Activated naive CD4-positive, alpha-beta T cell treated with anti-CD3 and anti-CD28 coated beads, Interleukin-2, amount 50 U/mL, for 24 hours (primary cell): ENCODE measurements around the gene AGAP3.
A peak's percentile ranks its signal among the peaks of the same experiment; 100 is the strongest.

Experiments
- H3K27ac Mint-ChIP-seq: one replicate; pipeline ENCODE4 v1.8.0; 2021; ENCODE audit warnings: mild to moderate bottlenecking, mixed read lengths
- H3K27me3 Mint-ChIP-seq: one replicate; pipeline ENCODE4 v1.8.0; 2021; ENCODE audit warnings: mixed read lengths
- H3K36me3 Mint-ChIP-seq: one replicate; pipeline ENCODE4 v1.8.0; 2021; ENCODE audit warnings: mixed read lengths
- H3K4me1 Mint-ChIP-seq: one replicate; pipeline ENCODE4 v1.8.0; 2021; ENCODE audit warnings: mixed read lengths
- H3K4me3 Mint-ChIP-seq: one replicate; pipeline ENCODE4 v1.8.0; 2021; ENCODE audit warnings: mild to moderate bottlenecking, mixed read lengths
- H3K9me3 Mint-ChIP-seq: one replicate; pipeline ENCODE4 v1.8.0; 2021; ENCODE audit warnings: mixed read lengths

The AGAP3 gene

GRCh38 chr7:151088856-151089699 is 2.8 kb downstream of the AGAP3 start:
- Mint-ChIP-seq H3K36me3 (no peaks in the 10 kb centered on the region), H3K27me3 (no peaks in the 10 kb centered on the region), H3K27ac (no peak overlapping the region), H3K4me1 (peaks cover 30% of the 10 kb centered on the region), H3K9me3 (no peaks in the 10 kb centered on the region), H3K4me3 (peak overlapping the region; percentile 59)

GRCh38 chr7:151089893-151090730 is 3.8 kb downstream of the AGAP3 start:
- Mint-ChIP-seq H3K4me1 (peaks cover 24% of the 10 kb centered on the region), H3K27me3 (no peaks in the 10 kb centered on the region), H3K36me3 (no peaks in the 10 kb centered on the region), H3K4me3 (no peak overlapping the region), H3K9me3 (no peaks in the 10 kb centered on the region), H3K27ac (no peak overlapping the region)

- Mint-ChIP-seq H3K27me3 (no peaks in the 10 kb centered on the region), H3K27ac (no peak overlapping the region), H3K9me3 (no peaks in the 10 kb centered on the region), H3K36me3 (no peaks in the 10 kb centered on the region), H3K4me3 (no peak overlapping the region), H3K4me1 (peaks cover 16% of the 10 kb centered on the region)
Observed at GRCh38 chr7:151091003-151091402, 4.7 kb downstream of the AGAP3 start.

- Mint-ChIP-seq H3K27ac (no peak overlapping the region), H3K4me3 (no peak overlapping the region), H3K4me1 (peaks cover 16% of the 10 kb centered on the region), H3K9me3 (no peaks in the 10 kb centered on the region), H3K27me3 (no peaks in the 10 kb centered on the region), H3K36me3 (no peaks in the 10 kb centered on the region)
Observed at GRCh38 chr7:151091431-151091830, 5.2 kb downstream of the AGAP3 start.

- Mint-ChIP-seq H3K27me3 (no peaks in the 10 kb centered on the region), H3K4me3 (no peak overlapping the region), H3K9me3 (no peaks in the 10 kb centered on the region), H3K36me3 (no peaks in the 10 kb centered on the region), H3K4me1 (peaks cover 16% of the 10 kb centered on the region), H3K27ac (no peak overlapping the region)
Observed at GRCh38 chr7:151091988-151092387, 5.7 kb downstream of the AGAP3 start.

GRCh38 chr7:151093748-151094147 is 7.5 kb downstream of the AGAP3 start:
- Mint-ChIP-seq H3K4me1 (peaks cover 10% of the 10 kb centered on the region), H3K27me3 (no peaks in the 10 kb centered on the region), H3K27ac (no peak overlapping the region), H3K9me3 (no peaks in the 10 kb centered on the region), H3K4me3 (no peak overlapping the region), H3K36me3 (no peaks in the 10 kb centered on the region)

- H3K36me3 Mint-ChIP-seq, result no peaks in the 10 kb centered on the region
- H3K27me3 Mint-ChIP-seq, result no peaks in the 10 kb centered on the region
- H3K27ac Mint-ChIP-seq, result no peak overlapping the region
- H3K9me3 Mint-ChIP-seq, result no peaks in the 10 kb centered on the region
- H3K4me1 Mint-ChIP-seq, result peaks cover under 1% of the 10 kb centered on the region
- no peak overlapping the region for H3K4me3 Mint-ChIP-seq
Observed at GRCh38 chr7:151094675-151095074, 8.4 kb downstream of the AGAP3 start.

GRCh38 chr7:151095123-151095797 is 9.0 kb downstream of the AGAP3 start:
- Mint-ChIP-seq H3K4me1 (no peaks in the 10 kb centered on the region), H3K27me3 (no peaks in the 10 kb centered on the region), H3K27ac (no peak overlapping the region), H3K36me3 (no peaks in the 10 kb centered on the region), H3K9me3 (no peaks in the 10 kb centered on the region), H3K4me3 (no peak overlapping the region)

GRCh38 chr7:151095828-151096475 is 9.7 kb downstream of the AGAP3 start:
- Mint-ChIP-seq H3K27ac (no peak overlapping the region), H3K4me3 (no peak overlapping the region), H3K4me1 (no peaks in the 10 kb centered on the region), H3K27me3 (no peaks in the 10 kb centered on the region), H3K36me3 (no peaks in the 10 kb centered on the region), H3K9me3 (no peaks in the 10 kb centered on the region)

- no peak overlapping the region for H3K27ac Mint-ChIP-seq
- no peaks in the 10 kb centered on the region for H3K36me3 Mint-ChIP-seq
- H3K27me3 Mint-ChIP-seq, result no peaks in the 10 kb centered on the region
- H3K9me3 Mint-ChIP-seq, result no peaks in the 10 kb centered on the region
- H3K4me1 Mint-ChIP-seq, result no peaks in the 10 kb centered on the region
- H3K4me3 Mint-ChIP-seq, result no peak overlapping the region
Observed at GRCh38 chr7:151099486-151100211, 13.4 kb downstream of the AGAP3 start.

GRCh38 chr7:151100921-151101320 is 14.6 kb downstream of the AGAP3 start:
- Mint-ChIP-seq H3K4me3 (no peak overlapping the region), H3K27me3 (no peaks in the 10 kb centered on the region), H3K4me1 (no peaks in the 10 kb centered on the region), H3K9me3 (no peaks in the 10 kb centered on the region), H3K27ac (no peak overlapping the region), H3K36me3 (no peaks in the 10 kb centered on the region)

- H3K4me1 Mint-ChIP-seq, result no peaks in the 10 kb centered on the region
Observed at GRCh38 chr7:151101621-151102396, 15.5 kb downstream of the AGAP3 start.

GRCh38 chr7:151102991-151103390 is 16.7 kb downstream of the AGAP3 start:
- H3K27me3 Mint-ChIP-seq, result no peaks in the 10 kb centered on the region
- H3K9me3 Mint-ChIP-seq, result no peaks in the 10 kb centered on the region
- no peaks in the 10 kb centered on the region for H3K36me3 Mint-ChIP-seq
- no peak overlapping the region for H3K4me3 Mint-ChIP-seq
- H3K27ac Mint-ChIP-seq, result no peak overlapping the region
- H3K4me1 Mint-ChIP-seq, result no peaks in the 10 kb centered on the region

More at GRCh38 chr7:151101621-151102396, 15.5 kb downstream of the AGAP3 start:
- H3K9me3 Mint-ChIP-seq, result no peaks in the 10 kb centered on the region
- H3K27me3 Mint-ChIP-seq, result no peaks in the 10 kb centered on the region
- no peak overlapping the region for H3K27ac Mint-ChIP-seq
- no peak overlapping the region for H3K4me3 Mint-ChIP-seq
- H3K36me3 Mint-ChIP-seq, result no peaks in the 10 kb centered on the region

- H3K27me3 Mint-ChIP-seq, result no peaks in the 10 kb centered on the region
- no peaks in the 10 kb centered on the region for H3K4me1 Mint-ChIP-seq
- H3K36me3 Mint-ChIP-seq, result no peaks in the 10 kb centered on the region
- H3K27ac Mint-ChIP-seq, result no peak overlapping the region
- H3K4me3 Mint-ChIP-seq, result no peak overlapping the region
- H3K9me3 Mint-ChIP-seq, result no peaks in the 10 kb centered on the region
Observed at GRCh38 chr7:151103973-151104372, 17.7 kb downstream of the AGAP3 start.
